GM19193 (cell line): ENCODE data around the gene TNS1.

ENCODE experiments used
- POLR2A ChIP-seq: IDR thresholded peaks from 4 replicates; pipeline ENCODE4 v1.6.1; 2011; ENCODE audit not compliant: insufficient read depth, insufficient read length; ENCODE audit errors: extremely low read depth

Gene TNS1

DNA sequence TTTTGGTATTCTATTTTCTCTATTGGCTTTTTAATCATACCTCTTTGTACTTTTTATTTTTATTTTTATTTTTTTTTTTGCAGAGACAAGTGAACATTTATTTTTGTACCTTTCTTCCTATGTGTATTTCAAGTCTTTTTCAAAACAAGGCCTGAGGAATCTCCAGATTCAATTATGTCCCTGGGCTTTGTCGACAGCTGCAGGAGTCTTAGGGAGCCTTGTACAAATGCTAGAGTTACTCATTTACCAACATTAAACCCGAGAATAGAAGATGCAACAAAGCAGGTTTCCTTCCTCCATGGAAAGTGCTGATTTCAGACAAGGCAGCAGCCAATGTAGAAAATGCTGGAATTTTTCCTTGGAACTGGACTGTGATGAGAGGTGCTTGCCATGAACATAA, 242.8 kb downstream of the TNS1 start:
- TF ChIP-seq POLR2A: no peak

DNA sequence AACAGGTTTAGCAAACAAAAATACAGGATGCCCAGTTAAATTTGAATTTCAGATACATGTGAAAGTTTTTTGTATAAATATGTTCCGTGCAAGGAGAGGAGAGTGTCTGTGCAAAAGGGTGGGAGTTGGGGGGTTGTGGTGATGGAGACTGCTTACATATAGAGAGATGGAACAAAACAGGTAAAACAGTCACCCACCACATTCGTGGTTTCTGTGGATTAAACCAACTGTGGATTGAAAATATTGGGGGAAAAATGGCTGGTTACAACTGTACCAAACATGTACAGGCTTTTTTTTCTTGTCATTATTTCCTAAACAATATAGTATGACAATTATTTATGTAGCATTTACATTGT, 245.7 kb downstream of the TNS1 start:
- no peak for TF ChIP-seq POLR2A

DNA sequence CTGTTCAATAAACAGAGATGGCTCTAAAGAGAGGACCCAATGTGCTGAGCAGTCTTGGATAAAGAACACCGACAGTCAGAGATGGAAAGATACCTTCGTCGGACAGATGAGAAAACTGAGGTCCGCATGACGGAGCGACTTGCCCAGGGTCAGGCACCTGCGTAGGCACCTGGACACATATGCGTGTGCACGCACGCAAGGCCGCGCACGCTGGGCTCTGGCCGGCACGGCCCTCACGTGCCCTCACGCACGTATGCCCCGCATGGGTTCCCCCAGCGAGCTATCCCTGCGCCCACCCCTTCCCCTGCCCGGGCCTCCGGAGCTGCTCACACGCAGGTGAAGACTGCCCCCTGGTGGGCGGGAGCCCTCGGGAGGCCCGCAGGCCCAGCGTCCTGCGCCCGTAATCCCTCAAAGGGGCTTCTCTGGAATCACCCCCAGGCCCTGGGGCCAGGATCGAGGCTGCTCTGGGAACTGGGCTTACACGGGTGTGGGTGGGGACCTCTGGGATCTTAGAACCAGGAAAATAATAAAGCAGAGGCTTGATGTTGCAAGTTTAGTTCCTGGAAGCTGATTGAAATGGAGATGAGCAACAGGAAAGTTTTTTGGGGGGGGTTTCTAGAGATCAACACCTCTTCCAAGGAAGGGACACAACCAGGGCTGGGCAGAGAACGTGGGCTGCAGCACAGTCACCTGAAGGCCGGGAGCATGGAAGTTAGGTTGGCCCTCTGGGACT, 246.3 kb downstream of the TNS1 start:
- no peak for TF ChIP-seq POLR2A

DNA sequence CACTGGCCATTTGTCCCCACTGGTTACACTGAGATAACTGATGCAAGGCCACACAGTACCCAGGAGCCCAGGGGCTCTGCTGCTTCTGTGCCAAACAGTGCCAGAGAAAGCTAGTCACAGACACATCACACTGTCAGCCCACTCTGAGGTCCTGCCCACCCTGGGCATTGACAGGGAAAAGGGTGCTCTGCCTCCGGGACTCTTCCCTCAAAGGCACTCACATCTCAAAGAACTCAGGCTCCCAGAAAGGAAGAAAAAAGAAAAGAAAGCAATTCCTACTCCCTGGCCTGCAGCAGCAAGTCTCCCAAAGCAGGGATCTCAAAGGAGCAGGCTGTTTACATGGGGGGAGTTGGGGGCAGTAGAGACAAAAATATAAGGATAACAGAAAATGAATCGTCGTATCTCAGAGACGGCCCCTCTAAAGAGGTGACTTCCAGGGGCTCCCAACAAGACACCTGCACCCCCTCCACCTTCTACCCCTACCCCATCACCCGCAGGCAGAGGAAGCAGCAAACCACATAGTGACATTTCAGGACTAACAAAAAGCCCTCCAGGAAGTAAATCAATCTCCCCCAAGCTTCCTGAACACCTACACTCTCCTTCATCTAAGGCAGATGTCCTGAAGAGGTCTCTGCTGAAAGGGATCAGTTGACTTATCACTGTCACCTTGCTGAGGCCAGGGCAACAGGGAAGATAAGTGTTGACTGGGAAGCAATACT, 247.6 kb downstream of the TNS1 start:
- TF ChIP-seq POLR2A: no peak

DNA sequence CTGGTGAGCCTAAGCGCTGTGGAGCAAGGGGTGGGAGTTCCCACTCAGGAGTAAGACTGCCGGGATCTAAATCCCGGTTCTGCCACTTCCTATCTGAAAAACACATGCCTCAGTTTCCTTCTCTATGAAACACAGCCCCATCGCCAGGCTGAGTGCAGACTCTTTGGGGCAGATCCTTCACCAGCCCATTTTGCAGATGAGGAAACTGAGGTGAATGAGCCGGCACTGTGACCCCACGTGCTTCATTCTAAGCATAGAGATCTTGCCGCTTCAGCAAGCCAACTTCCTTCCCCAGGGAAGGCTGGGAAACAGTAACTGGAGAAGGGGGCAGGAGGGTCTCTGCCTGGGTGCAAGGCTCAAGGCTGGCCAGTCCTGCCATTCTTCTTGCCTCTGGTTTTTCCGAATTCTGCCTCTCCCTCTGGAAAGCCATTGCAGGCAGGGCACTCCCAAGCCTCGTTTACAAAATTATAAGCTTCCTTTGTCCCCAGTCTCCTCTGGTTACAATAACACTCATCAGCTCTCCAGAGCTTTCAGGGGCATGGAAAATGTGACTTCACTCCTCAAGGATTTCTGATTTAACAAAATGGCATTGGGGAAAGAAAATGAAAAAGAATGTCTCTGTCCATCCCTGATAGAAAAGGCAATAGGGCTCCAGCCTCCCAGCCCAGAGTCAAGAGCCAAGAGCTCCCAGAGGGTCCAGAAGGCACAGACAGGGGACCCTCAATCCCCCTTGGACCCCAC, 249.2 kb downstream of the TNS1 start:
- TF ChIP-seq POLR2A: no peak

DNA sequence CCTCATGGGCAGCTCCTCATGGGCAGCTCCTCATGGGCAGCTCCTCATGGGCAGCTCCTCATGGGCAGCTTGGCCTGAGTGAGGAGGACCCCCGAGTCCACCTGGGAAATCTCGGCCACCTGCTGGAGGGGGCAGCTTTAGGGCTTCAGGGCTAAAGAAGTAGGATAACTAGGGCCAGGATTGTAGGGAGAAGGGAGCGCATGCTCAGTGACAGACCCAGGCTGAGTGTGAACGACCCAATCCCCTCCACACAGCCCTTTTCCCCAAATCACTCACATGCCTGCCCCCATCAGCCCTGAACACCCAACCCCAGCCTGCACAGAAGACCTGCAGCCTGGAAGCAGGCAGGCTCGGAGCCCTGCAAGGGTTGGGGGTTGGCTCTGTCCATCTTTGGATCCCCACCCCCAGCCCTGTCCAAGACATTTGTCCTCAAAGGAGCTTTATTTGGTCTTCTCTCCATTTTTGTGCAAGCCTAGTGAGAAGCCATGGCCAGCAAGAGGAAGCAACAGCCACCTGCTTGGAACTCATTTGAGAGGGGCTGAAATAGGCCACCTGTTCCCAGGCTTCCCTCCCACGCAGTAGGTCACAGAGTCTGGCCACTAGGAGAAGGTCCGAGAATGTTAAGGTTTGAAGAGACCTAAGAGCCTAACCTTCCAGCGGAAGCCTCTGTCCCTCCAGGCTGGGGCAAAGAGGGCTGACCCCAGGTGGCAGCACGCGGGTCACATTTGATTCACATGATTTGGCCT, 249.9 kb downstream of the TNS1 start:
- TF ChIP-seq POLR2A: no peak

DNA sequence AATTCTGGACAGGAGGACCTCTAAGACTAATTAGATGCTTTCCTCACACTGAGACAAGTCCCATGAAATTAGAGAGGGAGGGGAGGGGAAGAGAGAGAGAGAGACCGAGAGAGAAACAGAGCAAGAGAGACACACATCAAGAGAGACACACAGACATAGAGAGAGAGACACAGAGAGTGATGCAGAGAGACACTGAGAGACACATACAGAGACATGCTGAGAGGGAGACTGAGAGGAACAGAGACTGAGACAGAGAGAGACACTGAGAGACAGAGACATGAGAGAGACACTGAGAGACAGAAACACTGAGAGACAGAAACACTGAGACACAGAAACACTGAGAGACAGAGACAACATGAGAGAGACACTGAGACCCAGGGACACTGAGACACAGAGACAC, 250.8 kb downstream of the TNS1 start:
- no peak for TF ChIP-seq POLR2A

DNA sequence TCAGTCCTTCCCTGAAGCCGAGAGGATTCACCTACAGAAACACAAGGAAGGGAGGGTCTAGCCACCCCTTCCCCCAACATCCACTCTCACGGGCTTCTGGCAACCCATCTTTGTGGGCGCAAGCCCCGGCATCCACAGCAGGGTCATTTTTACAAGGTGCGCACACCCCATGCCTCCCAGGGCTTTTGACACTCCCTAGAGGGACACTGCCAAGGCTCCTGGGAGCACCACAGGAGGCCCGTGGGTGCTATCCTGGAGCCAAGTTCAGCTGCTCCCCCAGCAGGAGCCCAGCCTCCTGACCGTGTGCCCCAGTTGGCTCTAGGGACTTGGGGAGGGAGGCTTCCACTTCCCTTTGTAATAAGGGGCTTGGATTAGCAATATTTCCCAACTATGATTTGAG, 251.6 kb downstream of the TNS1 start:
- TF ChIP-seq POLR2A: no peak
